NCI-H69 (cell line): ENCODE data around the gene CHEK1.
A peak's percentile ranks its signal among the peaks of the same experiment; 100 is the strongest.

ENCODE experiments used
- DNase-seq: peaks from one replicate; lab custom pipeline; 2025; lab: John Stamatoyannopoulos, UW

The CHEK1 gene

DNA sequence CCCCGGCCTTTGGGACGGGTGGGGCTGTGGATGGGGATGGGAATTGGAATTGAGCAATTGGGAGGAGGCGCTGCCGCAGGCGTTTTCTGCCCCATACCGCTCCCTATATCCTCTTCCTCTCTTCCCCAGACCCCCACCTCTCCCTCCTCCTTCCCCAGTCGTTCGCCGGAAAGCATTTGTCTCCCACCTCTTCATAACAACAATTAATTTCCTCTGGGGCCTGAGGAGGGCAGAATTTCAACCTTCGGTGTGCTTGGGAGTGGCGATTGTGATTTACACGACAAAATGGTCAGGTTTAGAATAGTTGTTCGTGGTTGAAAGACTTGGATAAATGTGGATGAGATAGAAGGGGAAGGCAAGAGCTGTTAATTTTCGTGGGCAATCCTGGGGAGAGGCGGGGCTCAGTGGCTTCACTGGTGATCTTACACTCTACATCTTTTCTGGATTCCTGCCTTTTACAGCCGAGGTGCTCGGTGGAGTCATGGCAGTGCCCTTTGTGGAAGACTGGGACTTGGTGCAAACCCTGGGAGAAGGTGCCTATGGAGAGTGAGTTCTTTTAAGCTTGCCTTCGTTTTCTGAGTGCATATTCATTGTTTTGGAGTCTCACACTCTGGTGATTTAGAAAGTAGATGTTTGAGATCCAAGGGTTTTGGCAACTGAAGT is 1.5 kb downstream of the CHEK1 start:
- peak; percentile 97 for DNase-seq

DNA sequence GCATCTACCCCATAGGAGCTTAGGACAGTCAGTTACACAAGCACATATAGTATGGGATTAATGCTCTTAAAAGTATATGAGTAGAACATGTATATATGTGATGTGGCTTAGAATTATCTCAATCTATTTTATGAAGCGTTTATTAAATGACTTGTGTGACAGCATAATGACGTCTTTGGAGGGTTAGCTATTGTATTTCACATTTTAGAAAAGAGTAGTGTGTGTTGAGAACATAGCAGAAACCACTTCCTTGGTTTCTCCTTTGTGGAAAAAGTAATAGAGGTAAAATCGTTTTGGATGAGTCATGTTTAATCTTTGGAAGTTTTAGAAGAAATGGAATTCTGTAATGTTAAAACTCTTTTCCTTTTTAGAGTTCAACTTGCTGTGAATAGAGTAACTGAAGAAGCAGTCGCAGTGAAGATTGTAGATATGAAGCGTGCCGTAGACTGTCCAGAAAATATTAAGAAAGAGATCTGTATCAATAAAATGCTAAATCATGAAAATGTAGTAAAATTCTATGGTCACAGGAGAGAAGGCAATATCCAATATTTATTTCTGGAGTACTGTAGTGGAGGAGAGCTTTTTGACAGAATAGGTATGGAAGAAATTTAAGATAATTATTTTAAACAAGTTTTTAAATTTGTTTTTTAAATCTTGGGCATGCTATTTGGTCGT is 2.4 kb downstream of the CHEK1 start:
- no peak for DNase-seq

GRCh38 chr11:125637840-125638239 is 12.9 kb downstream of the CHEK1 start:
- DNase-seq = no peak

DNA sequence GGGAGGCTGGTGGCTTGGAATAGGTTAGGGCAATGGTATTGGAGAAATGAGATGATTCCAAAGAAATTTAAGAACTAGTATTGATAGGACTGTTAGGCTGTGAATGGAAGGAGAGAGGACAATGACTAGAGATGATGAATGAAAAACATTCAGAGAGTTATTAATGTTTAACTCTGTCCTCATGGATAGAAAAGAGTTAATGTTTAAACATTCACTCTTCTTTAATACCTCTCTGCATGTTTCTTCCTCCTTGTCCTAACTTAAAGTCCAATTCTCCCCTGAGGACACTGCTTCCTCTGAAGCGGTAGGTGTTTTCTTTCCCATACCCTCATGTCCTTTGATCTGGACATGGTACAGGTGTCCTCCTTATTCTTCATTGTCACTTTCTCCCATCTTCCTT is 13.4 kb downstream of the CHEK1 start:
- no peak for DNase-seq

DNA sequence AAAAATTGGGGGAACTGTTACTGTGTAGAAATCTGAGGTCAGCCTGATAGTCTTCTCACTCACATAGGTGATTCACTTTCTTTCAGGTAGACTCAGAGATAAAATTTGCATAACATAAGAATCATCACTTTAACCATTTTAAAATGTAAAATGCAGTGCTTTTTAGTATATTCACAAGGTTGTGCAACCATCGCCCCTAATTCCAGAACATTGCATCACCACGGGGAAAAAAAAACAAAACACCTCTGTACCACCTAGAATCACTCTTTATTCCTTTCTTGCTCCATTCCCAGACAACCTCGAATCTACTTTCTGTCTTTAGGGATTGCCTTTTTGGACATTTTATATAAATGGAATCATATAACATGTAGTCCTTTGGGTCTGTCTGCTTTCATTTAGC is 20.9 kb downstream of the CHEK1 start:
- no peak for DNase-seq

GRCh38 chr11:125649465-125650166 is 24.7 kb downstream of the CHEK1 start:
- DNase-seq = no peak

GRCh38 chr11:125662689-125663088 is 37.7 kb downstream of the CHEK1 start:
- DNase-seq = no peak

- no peak for DNase-seq
Measured at GRCh38 chr11:125663910-125664309, 38.9 kb downstream of the CHEK1 start.

GRCh38 chr11:125667151-125667550 is 42.2 kb downstream of the CHEK1 start:
- no peak for DNase-seq

DNA sequence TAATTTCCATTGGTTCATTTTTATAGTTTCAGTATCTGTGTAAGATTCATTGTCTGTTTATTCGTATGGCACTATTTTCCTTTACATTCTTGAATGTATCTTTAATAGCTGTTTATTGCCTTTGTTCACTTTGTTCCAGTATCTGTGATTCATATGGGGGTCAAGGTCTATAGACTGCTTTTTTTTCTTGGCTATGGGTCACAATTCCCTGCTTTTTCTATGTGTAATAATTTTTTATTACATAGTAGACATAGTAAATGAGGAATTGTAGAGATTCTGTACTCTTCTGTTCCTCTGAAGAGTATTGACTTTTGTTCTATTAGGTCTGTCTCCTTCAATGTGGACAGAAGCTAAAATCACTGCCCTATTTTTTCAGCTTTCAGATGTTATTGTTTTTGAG is 45.2 kb downstream of the CHEK1 start:
- no peak for DNase-seq

DNA sequence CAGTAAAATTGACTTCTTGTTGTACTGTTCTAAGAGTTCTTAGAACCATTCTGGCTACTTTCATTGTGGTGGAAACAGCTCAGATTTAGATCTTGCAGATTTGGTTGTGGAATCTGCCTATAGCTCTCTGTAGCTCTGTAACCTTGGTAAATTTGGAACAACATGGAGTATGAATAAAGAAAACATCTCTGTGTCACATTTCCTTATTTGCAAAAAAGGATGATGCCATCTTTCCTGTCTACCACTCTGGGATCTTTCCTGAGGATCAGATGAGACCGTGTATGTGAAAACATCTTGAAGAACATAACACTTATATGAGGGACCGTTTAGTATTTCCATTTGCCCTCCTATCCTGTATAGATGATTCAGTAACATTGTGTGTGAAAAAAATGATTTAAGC is 46.6 kb downstream of the CHEK1 start:
- DNase-seq = no peak

- no peak for DNase-seq
Measured at GRCh38 chr11:125674210-125674609, 49.2 kb downstream of the CHEK1 start.

GRCh38 chr11:125675196-125675595 is 50.2 kb downstream of the CHEK1 start:
- no peak for DNase-seq

DNA sequence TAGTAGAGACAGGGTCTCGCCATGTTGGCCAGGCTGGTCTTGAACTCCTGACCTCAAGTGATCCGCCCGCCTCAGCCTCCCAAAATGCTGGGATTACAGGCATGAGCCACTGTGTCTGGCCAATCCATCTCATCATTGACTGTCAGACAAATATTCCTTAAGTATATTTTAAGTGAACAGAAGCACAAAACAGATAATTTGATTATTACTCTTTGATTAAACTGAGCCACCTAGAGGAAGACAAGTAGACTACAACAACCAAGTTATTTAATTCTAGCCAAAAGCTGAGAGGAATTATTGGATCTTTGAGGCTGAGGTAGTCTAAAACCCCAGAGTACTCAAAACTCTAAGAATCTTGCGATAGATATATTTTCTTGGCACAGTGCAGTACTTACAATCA is 54.4 kb downstream of the CHEK1 start:
- DNase-seq = peak; percentile 7

DNA sequence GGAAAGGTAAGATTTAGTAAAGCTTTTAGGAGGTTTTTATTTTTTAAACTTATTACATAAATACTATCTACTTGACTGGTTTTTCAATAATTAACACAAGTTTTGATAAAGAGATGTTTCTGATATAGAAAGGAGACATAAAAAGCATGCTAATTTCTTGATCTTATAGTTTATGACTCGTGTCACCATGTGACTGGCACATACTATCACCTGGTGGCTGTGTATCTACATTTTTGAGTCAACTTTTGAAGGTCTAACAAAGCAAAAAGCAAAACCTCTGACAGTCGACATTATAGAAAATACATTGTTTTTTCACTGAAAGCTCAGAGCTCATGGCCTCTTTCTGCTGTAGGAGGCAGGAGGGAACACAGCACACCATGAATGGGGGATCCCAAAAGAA is 54.9 kb downstream of the CHEK1 start:
- no peak for DNase-seq

DNA sequence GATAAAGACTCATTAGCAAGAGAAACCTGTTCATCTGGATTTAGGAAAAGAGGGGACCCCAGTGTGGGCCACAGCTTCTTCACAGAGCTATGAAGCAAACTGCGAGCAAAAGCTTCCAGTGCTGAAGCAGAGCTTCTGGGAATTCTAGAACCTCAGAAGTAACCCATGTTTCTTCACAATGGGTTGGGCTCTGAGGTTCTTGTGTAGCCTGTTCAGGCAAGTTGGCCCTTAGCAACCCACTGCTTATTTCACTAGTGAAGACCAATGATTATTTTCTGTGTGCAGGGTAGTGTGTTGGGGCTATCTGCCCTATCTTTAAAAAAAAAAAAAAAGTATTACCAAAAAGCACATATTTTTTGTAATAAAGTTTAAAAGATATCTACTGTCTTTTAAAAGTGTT is 55.8 kb downstream of the CHEK1 start, which contains the start of gene ACRV1:
Gene ACRV1, minus strand, starts transcription at position 101 of the 400 bp plus-strand sequence. Its CDS starts 67 bp downstream, at position 34.
- DNase-seq = no peak

DNA sequence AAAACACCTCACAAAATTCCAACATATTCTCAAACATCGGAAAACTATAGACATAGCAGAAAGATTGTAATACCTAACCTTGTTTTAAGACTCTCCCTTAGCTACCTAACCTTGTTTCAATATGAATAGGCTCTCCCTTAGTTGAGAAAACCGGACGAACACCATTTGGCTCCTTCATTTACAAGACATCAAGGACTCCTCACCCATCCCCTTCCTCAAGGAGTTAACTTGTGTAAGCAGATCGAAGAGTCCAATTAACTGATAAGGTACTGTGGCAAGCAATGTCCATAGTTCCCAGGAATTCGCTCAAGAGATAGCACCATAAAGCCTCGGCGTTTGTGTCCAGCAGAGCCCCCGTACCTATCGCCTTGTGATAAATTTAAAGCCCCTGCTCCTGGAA is 60.3 kb downstream of the CHEK1 start:
- no peak for DNase-seq

- DNase-seq = no peak
Measured at GRCh38 chr11:125688066-125688465, 63.1 kb downstream of the CHEK1 start.

GRCh38 chr11:125688632-125689031 is 63.7 kb downstream of the CHEK1 start:
- no peak for DNase-seq

GRCh38 chr11:125689274-125689859 is 64.4 kb downstream of the CHEK1 start:
- DNase-seq = no peak

GRCh38 chr11:125690006-125690405 is 65.0 kb downstream of the CHEK1 start:
- no peak for DNase-seq

DNA sequence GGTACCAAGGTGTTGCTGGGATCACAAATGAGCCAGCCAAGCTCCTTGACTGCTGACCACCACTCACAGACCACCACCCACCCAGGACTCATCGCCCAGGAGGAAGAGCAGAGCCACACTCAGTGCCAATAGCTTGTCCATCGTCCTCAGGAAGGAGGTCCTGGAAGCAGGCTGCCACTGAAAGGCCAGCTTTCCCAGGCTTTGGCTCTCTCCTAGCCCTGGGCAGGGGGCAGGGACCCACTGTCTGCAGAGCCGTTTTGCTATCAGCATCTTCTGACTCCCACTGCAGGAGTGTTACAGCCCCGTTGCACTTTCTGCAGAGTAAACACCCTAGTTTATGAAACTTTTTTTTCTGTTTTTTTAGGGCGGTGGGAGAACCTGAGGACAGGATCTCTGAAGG is 67.9 kb downstream of the CHEK1 start:
- DNase-seq = no peak

DNA sequence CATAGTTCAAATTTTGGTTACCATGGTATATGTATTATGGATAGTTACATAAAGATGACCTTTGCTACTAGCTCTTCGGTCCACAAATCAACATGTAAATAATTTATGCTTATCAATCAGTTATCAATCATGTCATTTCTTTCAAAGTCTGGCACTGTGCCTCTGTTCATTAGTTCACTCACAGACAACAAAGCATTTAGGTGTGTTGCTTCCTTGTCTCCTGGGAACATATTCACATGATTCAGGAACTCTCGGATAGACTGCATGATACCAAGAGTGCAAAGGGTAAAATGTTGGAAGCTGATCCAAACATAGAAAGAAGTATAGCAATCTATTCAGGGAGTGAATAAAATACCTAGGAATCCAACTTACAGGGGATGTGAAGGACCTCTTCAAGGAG is 70.0 kb downstream of the CHEK1 start:
- DNase-seq = no peak
